Measurements from ENCODE around the gene ZNF431. TPM values are rescaled to one million over a fixed set of nuclear protein-coding genes. Genes with fewer than 3 reads are reported as not detected.
A peak's percentile ranks its signal among the peaks of the same experiment; 100 is the strongest.

ZNF431 gene
- total and polyA plus RNA-seq, 9 of the 15 experiments (the other 6 are each of a cell fraction or from before 2014, with no cell fraction given): 3.3 to 24.8 (median 13.5) TPM

- TF ChIP-seq FOXP4 (CRISPR knock-in tag; IDR thresholded peaks at IDR 0.05; ENCODE audit: borderline replicate concordance) (no peak), DMBX1 (CRISPR knock-in tag; IDR thresholded peaks at IDR 0.05; ENCODE audit: borderline replicate concordance) (no peak), ARID1B (IDR thresholded peaks at IDR 0.05) (peak; percentile 92), SMARCA4 (IDR thresholded peaks at IDR 0.05) (peak; percentile 90), ZNF740 (CRISPR knock-in tag; IDR thresholded peaks at IDR 0.05) (no peak), ZNF740 (tag; IDR thresholded peaks at IDR 0.05) (no peak), NFIX (CRISPR knock-in tag; IDR thresholded peaks at IDR 0.05; ENCODE audit: low read depth) (no peak), SMAD3 (CRISPR knock-in tag; conservative IDR thresholded peaks at IDR 0.05) (no peak), KDM1A (IDR thresholded peaks at IDR 0.05) (peak; percentile 40 to 61; a peak in 1 of 4 replicates), ZNF551 (CRISPR knock-in tag; IDR thresholded peaks at IDR 0.05) (no peak), C11orf30 (IDR thresholded peaks at IDR 0.05; ENCODE audit: low read depth) (peak; percentile 5; the same call in 1 of the 2 replicates), DACH1 (IDR thresholded peaks at IDR 0.05; ENCODE audit: partially characterized antibody) (peak; percentile 41), MIER1 (IDR thresholded peaks at IDR 0.05; ENCODE audit: low read depth) (no peak), XRCC5 (IDR thresholded peaks at IDR 0.05; ENCODE audit: low read depth, low read length) (no peak), JUND (IDR thresholded peaks at IDR 0.05; ENCODE audit: borderline replicate concordance, low read depth, low read length) (peak; percentile 77), JUND (tag; IDR thresholded peaks at IDR 0.05; ENCODE audit: borderline replicate concordance, low read depth, low read length) (peak; percentile 78; the same call in 2 of the 3 replicates), PHB (CRISPR knock-in tag; IDR thresholded peaks at IDR 0.05) (no peak), ZFP36 (IDR thresholded peaks at IDR 0.05; ENCODE audit: low read depth, low read length, partially characterized antibody) (no peak), ZNF75A (CRISPR knock-in tag; IDR thresholded peaks at IDR 0.05) (no peak), ZNF668 (CRISPR knock-in tag; IDR thresholded peaks at IDR 0.05) (no peak), TBL1XR1 (IDR thresholded peaks at IDR 0.05; ENCODE audit: low read length in 2 of 2) (0 out of 4 replicates have a peak, but pooled peaks of 1 of the 2 experiments have one; percentile 48), ILF3 (IDR thresholded peaks at IDR 0.05; ENCODE audit: borderline replicate concordance) (no peak), MEF2D (tag; conservative IDR thresholded peaks at IDR 0.05; ENCODE audit: low read depth) (no peak), ZNF41 (CRISPR knock-in tag; conservative IDR thresholded peaks at IDR 0.05) (no peak), ZNF24 (IDR thresholded peaks at IDR 0.05) (peak; percentile 64; the same call in 1 of the 2 replicates), RUNX1 (IDR thresholded peaks at IDR 0.05; ENCODE audit: low read depth) (no peak)
Observed at GRCh38 chr19:21197590-21198295, 55.9 kb downstream of the ZNF431 start (continued).
